Smooth muscle cell of the brain vasculature (primary cell): ENCODE data around the gene HOXD3.

Experiments used
- DNase-seq: peaks from one replicate; pipeline ENCODE4 v3.0.0-alpha.2; 2012; ENCODE audit warnings: low read depth, low spot score

HOXD3 gene

GRCh38 chr2:176177580-176178037 lies 20.5 kb downstream of the HOXD3 start:
- DNase-seq = no peak

- no peak for DNase-seq
Observed at GRCh38 chr2:176178038-176178756, 21.1 kb downstream of the HOXD3 start.

GRCh38 chr2:176178757-176179295 lies 21.7 kb downstream of the HOXD3 start:
- DNase-seq = no peak

GRCh38 chr2:176181551-176181950 lies 24.4 kb downstream of the HOXD3 start:
- DNase-seq = no peak

GRCh38 chr2:176182671-176183070 lies 25.6 kb downstream of the HOXD3 start:
- no peak for DNase-seq

- DNase-seq = no peak
Observed at GRCh38 chr2:176184749-176185148, 27.6 kb downstream of the HOXD3 start.

- no peak for DNase-seq
Observed at GRCh38 chr2:176186024-176186423, 28.9 kb downstream of the HOXD3 start.

GRCh38 chr2:176187200-176187898 lies 30.2 kb downstream of the HOXD3 start:
- DNase-seq = no peak

- DNase-seq = no peak
Observed at GRCh38 chr2:176187899-176188773, 31.0 kb downstream of the HOXD3 start, which contains the start of gene HOXD1. Gene HOXD1 (plus strand): TSS chr2:176188668. CDS start chr2:176188802, 134 bp downstream.

- DNase-seq = no peak
Observed at GRCh38 chr2:176188774-176189680, 31.9 kb downstream of the HOXD3 start.

GRCh38 chr2:176189681-176190641 lies 32.9 kb downstream of the HOXD3 start:
- DNase-seq = no peak

- DNase-seq = no peak
Observed at GRCh38 chr2:176192351-176192750, 35.2 kb downstream of the HOXD3 start.

- DNase-seq = no peak
Observed at GRCh38 chr2:176193048-176193447, 35.9 kb downstream of the HOXD3 start.

GRCh38 chr2:176199902-176200301 lies 42.8 kb downstream of the HOXD3 start:
- DNase-seq = no peak

GRCh38 chr2:176200971-176201370 lies 43.9 kb downstream of the HOXD3 start:
- DNase-seq = no peak

- no peak for DNase-seq
Observed at GRCh38 chr2:176202491-176202890, 45.4 kb downstream of the HOXD3 start.

- DNase-seq = no peak
Observed at GRCh38 chr2:176205126-176205525, 48.0 kb downstream of the HOXD3 start.

- DNase-seq = no peak
Observed at GRCh38 chr2:176206136-176206535, 49.0 kb downstream of the HOXD3 start.

GRCh38 chr2:176206682-176207081 lies 49.6 kb downstream of the HOXD3 start:
- DNase-seq = no peak

- no peak for DNase-seq
Observed at GRCh38 chr2:176211110-176211509, 54.0 kb downstream of the HOXD3 start.
